OCI-LY1 (cell line): ENCODE results near the gene ADK.
"Not testable (repeated sequence)": the region's sequence is repeated elsewhere in the genome, so short reads cannot be mapped to it uniquely, and the experiment has no call there.

Experiments used
- H2AFZ ChIP-seq: fragments of 200-600 bp; sonication (generic), shearing (Covaris generic); 2 replicates; pipeline ENCODE4 v1.6.0; 2014; ENCODE audit warnings: antibody characterized with exemption, mild to moderate bottlenecking, low read length
- H3F3A ChIP-seq: fragments of 200-600 bp; sonication (generic), shearing (Covaris generic); 2 replicates; pipeline ENCODE4 v1.6.0; 2014; ENCODE audit warnings: mild to moderate bottlenecking, antibody characterized with exemption, low read length, moderate library complexity; ENCODE audit not compliant: insufficient read depth
- H3K27ac ChIP-seq: fragments of 200-600 bp; sonication (generic); 2 replicates; pipeline ENCODE4 v1.5.1; 2014; ENCODE audit warnings: low read length, mixed run types, mild to moderate bottlenecking, low read depth; ENCODE audit not compliant: poor library complexity, severe bottlenecking
- H3K27me3 ChIP-seq: fragments of 200-600 bp; sonication (generic); 2 replicates; pipeline ENCODE4 v1.6.0; 2014; ENCODE audit warnings: antibody characterized with exemption, mild to moderate bottlenecking, low read length, moderate library complexity; ENCODE audit not compliant: insufficient read depth
- H3K36me3 ChIP-seq: fragments of 200-600 bp; sonication (generic); 2 replicates; pipeline ENCODE4 v1.6.1; 2014; ENCODE audit warnings: mild to moderate bottlenecking, antibody characterized with exemption, low read length, moderate library complexity, mixed read lengths; ENCODE audit not compliant: insufficient read depth
- H3K4me1 ChIP-seq: fragments of 200-600 bp; sonication (generic); 2 replicates; pipeline ENCODE4 v1.5.1; 2014; ENCODE audit warnings: mild to moderate bottlenecking, low read length, moderate library complexity; ENCODE audit not compliant: insufficient read depth, severe bottlenecking
- H3K4me2 ChIP-seq: fragments of 200-600 bp; sonication (generic), shearing (Covaris generic); 2 replicates; pipeline ENCODE4 v1.6.1; 2014; ENCODE audit warnings: low read length
- H3K4me3 ChIP-seq: fragments of 200-600 bp; sonication (generic); 2 replicates; pipeline ENCODE4 v1.5.1; 2014; ENCODE audit warnings: low read length, low read depth, mild to moderate bottlenecking, mixed read lengths; ENCODE audit not compliant: poor library complexity, severe bottlenecking
- H3K79me2 ChIP-seq: fragments of 200-600 bp; shearing (Covaris generic); 2 replicates; pipeline ENCODE4 v1.6.1; 2016; ENCODE audit warnings: mixed run types, low read length, mixed read lengths; ENCODE audit not compliant: insufficient read depth
- H3K9ac ChIP-seq: fragments of 200-600 bp; sonication (generic), shearing (Covaris generic); 2 replicates; pipeline ENCODE4 v1.6.1; 2014; ENCODE audit warnings: mild to moderate bottlenecking, low read length, mixed read lengths
- H3K9me2 ChIP-seq: fragments of 200-600 bp; sonication (generic), shearing (Covaris generic); 2 replicates; pipeline ENCODE4 v1.6.1; 2014; ENCODE audit warnings: low read depth, mild to moderate bottlenecking, low read length, mixed read lengths
- H3K9me3 ChIP-seq: fragments of 200-600 bp; shearing (Covaris generic); 2 replicates; pipeline ENCODE4 v1.6.1; 2014; ENCODE audit warnings: low read length, mixed read lengths
- H4K20me1 ChIP-seq: fragments of 200-600 bp; sonication (generic), shearing (Covaris generic); 2 replicates; pipeline ENCODE4 v1.6.0; 2016; ENCODE audit warnings: mild to moderate bottlenecking, low read length; ENCODE audit not compliant: insufficient read depth
- EZH2 ChIP-seq: fragments of 200-600 bp; sonication (generic), shearing (Covaris generic); IDR thresholded peaks from 2 replicates; pipeline ENCODE4 v1.8.0; 2017; ENCODE audit warnings: borderline replicate concordance, mixed run types, mild to moderate bottlenecking, antibody characterized with exemption, low read length, moderate library complexity, mixed read lengths
- TF ChIP-seq, protein P1 (sequence below): fragments of 200-600 bp; sonication (generic), shearing (Covaris generic); IDR thresholded peaks from 2 replicates; pipeline ENCODE4 v1.5.1; 2017; ENCODE audit warnings: mild to moderate bottlenecking, antibody characterized with exemption, low read length, moderate library complexity, mixed read lengths

The ADK gene

DNA sequence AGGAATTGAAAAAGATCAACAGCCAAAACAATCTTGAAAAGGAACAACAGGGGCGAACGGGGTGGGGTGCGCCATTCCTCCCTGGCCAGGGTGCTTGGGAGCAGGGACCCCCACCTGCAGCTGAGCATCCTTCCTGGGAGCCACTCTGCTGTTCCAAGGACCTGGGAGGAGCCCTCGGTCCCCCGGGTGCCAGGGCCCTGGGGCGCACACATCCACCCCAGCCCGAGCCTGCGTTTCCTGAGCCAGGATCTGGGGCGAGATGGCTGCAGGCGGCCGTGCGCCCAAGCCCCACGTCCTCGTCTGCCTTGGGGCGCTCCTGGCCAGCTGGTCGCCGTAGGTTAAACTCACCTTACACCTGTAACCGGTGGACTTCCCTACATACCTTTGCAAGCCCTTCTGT is 11.0 kb upstream of the ADK start:
- Histone ChIP-seq H3K9ac (no peak overlapping the region), H3K4me1 (no peaks in the 10 kb centered on the region), H3K4me2 (no peak overlapping the region), H3K9me3 (no peaks in the 10 kb centered on the region), H3K79me2 (peaks cover 11% of the 10 kb centered on the region), H3K27me3 (no peaks in the 10 kb centered on the region), H3K27ac (no peak overlapping the region), H3F3A (no peaks in the 10 kb centered on the region), H3K4me3 (no peak overlapping the region), H4K20me1 (no peaks in the 10 kb centered on the region), H3K36me3 (peaks cover 49% of the 10 kb centered on the region), H2AFZ (no peak overlapping the region), H3K9me2 (no peaks in the 10 kb centered on the region)
- TF ChIP-seq, protein P1, sequence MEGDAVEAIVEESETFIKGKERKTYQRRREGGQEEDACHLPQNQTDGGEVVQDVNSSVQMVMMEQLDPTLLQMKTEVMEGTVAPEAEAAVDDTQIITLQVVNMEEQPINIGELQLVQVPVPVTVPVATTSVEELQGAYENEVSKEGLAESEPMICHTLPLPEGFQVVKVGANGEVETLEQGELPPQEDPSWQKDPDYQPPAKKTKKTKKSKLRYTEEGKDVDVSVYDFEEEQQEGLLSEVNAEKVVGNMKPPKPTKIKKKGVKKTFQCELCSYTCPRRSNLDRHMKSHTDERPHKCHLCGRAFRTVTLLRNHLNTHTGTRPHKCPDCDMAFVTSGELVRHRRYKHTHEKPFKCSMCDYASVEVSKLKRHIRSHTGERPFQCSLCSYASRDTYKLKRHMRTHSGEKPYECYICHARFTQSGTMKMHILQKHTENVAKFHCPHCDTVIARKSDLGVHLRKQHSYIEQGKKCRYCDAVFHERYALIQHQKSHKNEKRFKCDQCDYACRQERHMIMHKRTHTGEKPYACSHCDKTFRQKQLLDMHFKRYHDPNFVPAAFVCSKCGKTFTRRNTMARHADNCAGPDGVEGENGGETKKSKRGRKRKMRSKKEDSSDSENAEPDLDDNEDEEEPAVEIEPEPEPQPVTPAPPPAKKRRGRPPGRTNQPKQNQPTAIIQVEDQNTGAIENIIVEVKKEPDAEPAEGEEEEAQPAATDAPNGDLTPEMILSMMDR: no peak
- no peak for TF ChIP-seq EZH2

DNA sequence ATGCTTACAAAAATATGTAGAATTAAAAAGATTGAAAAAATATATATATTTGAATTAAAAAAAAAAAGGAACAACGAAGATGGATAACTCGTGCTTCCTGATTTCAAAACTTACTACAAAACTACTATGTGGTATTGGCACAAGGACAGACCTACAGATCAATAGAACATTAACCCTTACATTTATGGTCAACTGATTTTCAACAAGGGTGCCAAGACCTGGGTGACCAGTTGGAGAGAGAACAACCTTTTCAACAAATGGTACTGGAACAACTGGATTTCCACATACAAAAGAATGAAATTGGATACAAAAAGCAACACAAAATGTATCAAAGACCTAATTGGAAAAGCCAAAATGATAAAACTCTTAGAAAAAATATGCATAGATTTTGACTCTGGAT is 10.5 kb upstream of the ADK start:
- Histone ChIP-seq H2AFZ (no peak overlapping the region), H3K9me2 (no peaks in the 10 kb centered on the region), H3K9ac (no peak overlapping the region), H3K79me2 (peaks cover 17% of the 10 kb centered on the region), H3K4me3 (no peak overlapping the region), H3K9me3 (no peaks in the 10 kb centered on the region), H4K20me1 (no peaks in the 10 kb centered on the region), H3K27ac (no peak overlapping the region), H3F3A (no peaks in the 10 kb centered on the region), H3K4me1 (no peaks in the 10 kb centered on the region), H3K27me3 (no peaks in the 10 kb centered on the region), H3K4me2 (no peak overlapping the region), H3K36me3 (peaks cover 50% of the 10 kb centered on the region)
- no peak for TF ChIP-seq EZH2
- TF ChIP-seq, protein P1: no peak

DNA sequence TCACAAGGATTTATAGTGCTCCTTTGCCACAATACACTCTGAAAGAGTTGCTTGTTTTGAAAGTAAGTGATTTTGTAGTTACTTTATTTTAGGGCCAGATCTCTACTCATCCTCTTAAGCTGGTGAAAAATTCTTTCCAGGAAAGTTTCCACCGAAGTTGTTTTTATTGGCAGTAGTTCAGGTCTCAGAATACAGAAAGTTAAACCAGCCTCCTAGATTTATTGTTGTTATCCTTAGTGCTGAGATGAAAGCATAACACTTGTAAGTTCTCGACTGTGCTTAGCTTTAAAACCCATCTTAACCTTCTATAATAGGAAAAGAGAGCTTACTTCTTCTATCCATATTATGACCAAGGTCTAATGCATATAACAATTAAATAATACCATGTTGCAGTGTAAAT is 5.9 kb upstream of the ADK start:
- Histone ChIP-seq H3K9me3 (no peaks in the 10 kb centered on the region), H4K20me1 (no peaks in the 10 kb centered on the region), H2AFZ (no peak overlapping the region), H3K9me2 (no peaks in the 10 kb centered on the region), H3K4me1 (peaks cover 13% of the 10 kb centered on the region), H3K4me3 (no peak overlapping the region), H3F3A (no peaks in the 10 kb centered on the region), H3K27me3 (no peaks in the 10 kb centered on the region), H3K36me3 (peaks cover 30% of the 10 kb centered on the region; the same call in 1 of the 2 replicates), H3K9ac (no peak overlapping the region), H3K79me2 (peaks cover 58% of the 10 kb centered on the region), H3K4me2 (no peak overlapping the region), H3K27ac (no peak overlapping the region)
- TF ChIP-seq EZH2: no peak
- TF ChIP-seq, protein P1: no peak

DNA sequence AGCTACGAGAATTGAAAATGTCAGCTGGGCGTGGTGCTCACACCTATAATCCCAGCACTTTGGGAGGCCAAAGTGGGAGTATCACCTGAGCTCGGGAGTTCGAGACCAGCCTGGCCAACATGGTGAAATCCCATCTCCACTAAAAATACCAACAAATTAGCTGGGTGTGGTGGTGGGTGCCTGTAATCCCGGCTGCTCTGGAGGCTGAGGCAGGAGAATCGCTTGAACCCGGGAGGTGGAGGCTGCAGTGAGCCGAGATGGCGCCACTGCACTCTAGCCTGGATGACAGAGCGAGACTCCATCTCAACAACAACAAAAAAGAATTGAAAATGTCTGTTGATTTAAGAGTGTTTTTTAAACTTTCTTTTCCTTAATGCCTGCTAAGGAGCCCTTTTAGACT is 4.0 kb upstream of the ADK start:
- H3K9ac ChIP-seq, H3K27me3 ChIP-seq, H4K20me1 ChIP-seq, H3F3A ChIP-seq, H3K4me3 ChIP-seq, H3K4me2 ChIP-seq, H3K27ac ChIP-seq, H3K9me2 ChIP-seq, H2AFZ ChIP-seq, H3K9me3 ChIP-seq: not testable (repeated sequence)
- Histone ChIP-seq H3K79me2 (peaks cover 61% of the 10 kb centered on the region), H3K4me1 (peaks cover 16% of the 10 kb centered on the region), H3K36me3 (peaks cover 25% of the 10 kb centered on the region; the same call in 1 of the 2 replicates)
